ENCODE measurements around the gene WDR33. TPM values are rescaled to one million over a fixed set of nuclear protein-coding genes. Genes with fewer than 3 reads are reported as not detected.

Gene WDR33
- total and polyA plus RNA-seq, 10 of the 15 experiments (the other 5 are each of a cell fraction or from before 2014, with no cell fraction given), result 29.2 to 73.8 (median 45.6) TPM

- TF ChIP-seq NKRF (conservative IDR thresholded peaks at IDR 0.05) (no peak), MTA3 (IDR thresholded peaks at IDR 0.05; ENCODE audit: borderline replicate concordance, low read length) (no peak), KAT2A (conservative IDR thresholded peaks at IDR 0.05; ENCODE audit: control insufficient read depth, low read depth, low read length) (no peak), ZNF24 (IDR thresholded peaks at IDR 0.05) (no peak)
- TF ChIP-seq, protein P1, sequence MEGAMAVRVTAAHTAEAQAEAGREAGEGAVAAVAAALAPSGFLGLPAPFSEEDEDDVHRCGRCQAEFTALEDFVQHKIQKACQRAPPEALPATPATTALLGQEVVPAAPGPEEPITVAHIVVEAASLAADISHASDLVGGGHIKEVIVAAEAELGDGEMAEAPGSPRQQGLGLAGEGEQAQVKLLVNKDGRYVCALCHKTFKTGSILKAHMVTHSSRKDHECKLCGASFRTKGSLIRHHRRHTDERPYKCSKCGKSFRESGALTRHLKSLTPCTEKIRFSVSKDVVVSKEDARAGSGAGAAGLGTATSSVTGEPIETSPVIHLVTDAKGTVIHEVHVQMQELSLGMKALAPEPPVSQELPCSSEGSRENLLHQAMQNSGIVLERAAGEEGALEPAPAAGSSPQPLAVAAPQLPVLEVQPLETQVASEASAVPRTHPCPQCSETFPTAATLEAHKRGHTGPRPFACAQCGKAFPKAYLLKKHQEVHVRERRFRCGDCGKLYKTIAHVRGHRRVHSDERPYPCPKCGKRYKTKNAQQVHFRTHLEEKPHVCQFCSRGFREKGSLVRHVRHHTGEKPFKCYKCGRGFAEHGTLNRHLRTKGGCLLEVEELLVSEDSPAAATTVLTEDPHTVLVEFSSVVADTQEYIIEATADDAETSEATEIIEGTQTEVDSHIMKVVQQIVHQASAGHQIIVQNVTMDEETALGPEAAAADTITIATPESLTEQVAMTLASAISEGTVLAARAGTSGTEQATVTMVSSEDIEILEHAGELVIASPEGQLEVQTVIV (IDR thresholded peaks at IDR 0.05; ENCODE audit: borderline replicate concordance, partially characterized antibody), result no peak
These were observed 75.9 kb downstream of the WDR33 start (continued) for GRCh38 chr2:127735044-127735443.

DNA sequence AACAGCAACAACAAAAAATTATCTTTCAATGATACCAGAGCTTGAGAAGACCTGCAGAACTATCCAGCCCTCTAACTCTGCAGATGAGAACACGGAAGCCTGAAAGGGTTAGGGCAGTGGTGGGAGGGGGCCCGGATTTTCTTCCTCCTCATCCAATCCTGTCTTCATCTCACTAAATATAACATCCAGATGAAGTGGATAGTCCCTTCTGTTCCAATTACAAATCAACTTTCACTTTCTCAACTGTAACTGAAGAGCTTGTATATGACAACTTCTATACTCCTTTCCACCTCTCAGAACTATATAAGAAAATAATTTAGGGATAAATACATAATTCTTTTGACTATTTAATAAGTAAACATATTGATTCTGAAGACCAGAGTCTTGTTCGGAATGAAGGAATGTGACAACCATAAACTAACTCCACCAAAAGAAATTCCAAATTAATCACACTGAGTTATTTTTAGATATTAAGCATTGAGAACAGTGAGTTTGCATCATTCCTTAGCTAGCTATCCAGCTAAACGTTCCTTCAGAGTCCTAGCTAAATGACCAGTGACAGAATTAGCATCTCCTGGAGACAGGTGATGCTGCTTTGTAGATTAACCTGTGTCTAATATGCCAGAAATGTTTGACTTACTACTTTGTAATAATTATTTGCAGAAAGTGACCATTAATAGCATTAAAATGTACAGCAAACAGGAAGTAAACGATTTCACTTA is 77.0 kb downstream of the WDR33 start:
- ChIA-PET CTCF (interaction anchor here (0.9 to 1.7 kb wide), 5 partner anchors 8 to 88 kb away, joined by 3 to 7 read pairs (median 4); no protein-coding TSS in a partner anchor), POLR2A (interaction anchor here (1.0 to 1.4 kb wide), 5 partner anchors 30 to 123 kb away, joined by 3 to 8 read pairs (median 4); partner anchors contain the start of gene SFT2D3), RAD21 (ENCODE audit: unreplicated experiment) (interaction anchor here (0.6 to 3.9 kb wide), 7 partner anchors 15 to 123 kb away, joined by 3 to 21 read pairs (median 4); partner anchors contain the start of gene SFT2D3), SMC1A (ENCODE audit: uncharacterized antibody, unreplicated experiment) (interaction anchor here (1.0 to 2.5 kb wide), 15 partner anchors 10 to 208 kb away, joined by 3 to 15 read pairs (median 5); partner anchors contain the start of gene IWS1)
- H3K9ac ChIP-seq (ENCODE audit: control insufficient read depth, insufficient read depth, low read length), result no peak overlapping the region
- TF ChIP-seq BACH1 (IDR thresholded peaks at IDR 0.05; ENCODE audit: borderline replicate concordance), result no peak
- TF ChIP-seq SREBF2 (IDR thresholded peaks at IDR 0.05; ENCODE audit: low read length), result no peak
- no peak for TF ChIP-seq ZNF622 (IDR thresholded peaks at IDR 0.05)
- TF ChIP-seq ZNF24 (IDR thresholded peaks at IDR 0.05), result peak; percentile 57; the same call in 1 of the 2 replicates
- no peak for TF ChIP-seq HCFC1 (IDR thresholded peaks at IDR 0.05; ENCODE audit: low read length)
- TF ChIP-seq NFYB (IDR thresholded peaks at IDR 0.05; ENCODE audit: insufficient read depth, low read depth, low read length), result no peak
- TF ChIP-seq CREB1 (IDR thresholded peaks at IDR 0.05; ENCODE audit: low read depth), result no peak
- TF ChIP-seq PAX8 (IDR thresholded peaks at IDR 0.05), result no peak
- peak; percentile 64; the same call in 1 of the 2 replicates for TF ChIP-seq RFX5 (IDR thresholded peaks at IDR 0.05; ENCODE audit: low read depth, low read length)
- TF ChIP-seq ELK1 (IDR thresholded peaks at IDR 0.05; ENCODE audit: low read depth, low read length), result no peak
- TF ChIP-seq BCL11A (IDR thresholded peaks at IDR 0.05; ENCODE audit: low read depth, low read length), result no peak
- no peak for TF ChIP-seq NFYA (IDR thresholded peaks at IDR 0.05; ENCODE audit: borderline replicate concordance, low read depth, low read length)
- TF ChIP-seq SREBF1 (IDR thresholded peaks at IDR 0.05; ENCODE audit: low read length), result no peak
- TF ChIP-seq SIN3A (IDR thresholded peaks at IDR 0.05; ENCODE audit: low read depth, low read length), result no peak
- H3K79me2 ChIP-seq (ENCODE audit: control insufficient read depth, insufficient read depth, low read length), result no peaks in the 10 kb centered on the region
- no peaks in the 10 kb centered on the region for H3K27me3 ChIP-seq (replicated peaks in 1 of 2; ENCODE audit: control insufficient read depth in 2 of 2, insufficient read depth in 2 of 2, low read length in 1 of 2)
- H2AFZ ChIP-seq (ENCODE audit: control insufficient read depth, low read depth, low read length), result no peak overlapping the region
- in situ Hi-C loops (cut with MboI), result no loop called here
- DNase-seq (ENCODE audit: low read depth, low spot score), result no peak
- 0 out of 2 replicates have a peak, but pooled peaks cover 3% of the 10 kb centered on the region for H3K4me1 ChIP-seq (ENCODE audit: control insufficient read depth, insufficient read depth, low read length)
- no peak for FAIRE-seq
- peaks cover 0 to 3% of the 10 kb centered on the region in 2 experiments; a peak in 2 of 4 replicates for H3K36me3 ChIP-seq (ENCODE audit: control insufficient read depth in 2 of 2, insufficient read depth in 2 of 2, low read length in 1 of 2)
- 61% methylated on average over 5 of the region's 5 CpGs for WGBS (ENCODE audit: insufficient coverage, insufficient replicate concordance, low lambda C conversion rate, missing lambda C conversion rate)
- BruUV-seq (replicated peaks), result no TSS peak
- no peaks in the 10 kb centered on the region for H3K9me3 ChIP-seq (replicated peaks; ENCODE audit: control insufficient read depth, insufficient read depth, low read length)
- no peak overlapping the region for H3K4me2 ChIP-seq (ENCODE audit: control insufficient read depth, insufficient read depth)
- no peak overlapping the region for H3K27ac ChIP-seq (ENCODE audit: control insufficient read depth, insufficient read depth)
- 0 out of 3 replicates have a peak, but pooled peaks have one; percentile 10 for ATAC-seq
- H4K20me1 ChIP-seq (ENCODE audit: control insufficient read depth, insufficient read depth), result no peaks in the 10 kb centered on the region
- H3K4me3 ChIP-seq, result no peak overlapping the region
- intact Hi-C loops (cut with micrococcal nuclease; ENCODE audit: unreplicated experiment), result no loop called here
